ENCODE results near the gene ANKMY1.

Gene ANKMY1

GRCh38 chr2:240579771-240580614 lies 22.2 kb upstream of the ANKMY1 start:
- H2AFZ ChIP-seq (ENCODE audit: low read depth): no peak overlapping the region
- peak overlapping the region; percentile 64 for H3K4me2 ChIP-seq
- H3K27me3 ChIP-seq (ENCODE audit: insufficient read depth, low read depth): no peaks in the 10 kb centered on the region
- no peaks in the 10 kb centered on the region for H3K36me3 ChIP-seq (ENCODE audit: insufficient read depth)
- peaks cover 88% of the 10 kb centered on the region for H3K4me1 ChIP-seq (ENCODE audit: low read depth, poor library complexity, severe bottlenecking)
- TF ChIP-seq CTCF (conservative IDR thresholded peaks at IDR 0.05; ENCODE audit: low read depth, low read length): peak; percentile 76
- no peaks in the 10 kb centered on the region for H4K20me1 ChIP-seq (ENCODE audit: insufficient read depth)
- H3K9ac ChIP-seq: peak overlapping the region; percentile 65; the same call in 1 of the 2 replicates
- peak overlapping the region; percentile 97 for H3K27ac ChIP-seq
- no peak overlapping the region for H3K4me3 ChIP-seq (IDR thresholded peaks at IDR 0.05; ENCODE audit: insufficient read depth, low read depth, low read length)
- peaks cover 27% of the 10 kb centered on the region; the same call in 1 of the 2 replicates for H3K79me2 ChIP-seq (ENCODE audit: insufficient read depth, low read depth)

- Histone ChIP-seq H3K4me2 (peak overlapping the region; percentile 64), H3K79me2 (ENCODE audit: insufficient read depth, low read depth) (peaks cover 27% of the 10 kb centered on the region; the same call in 1 of the 2 replicates), H3K4me3 (IDR thresholded peaks at IDR 0.05; ENCODE audit: insufficient read depth, low read depth, low read length) (no peak overlapping the region), H4K20me1 (ENCODE audit: insufficient read depth) (no peaks in the 10 kb centered on the region), H3K27me3 (ENCODE audit: insufficient read depth, low read depth) (no peaks in the 10 kb centered on the region), H3K36me3 (ENCODE audit: insufficient read depth) (no peaks in the 10 kb centered on the region), H3K9ac (peak overlapping the region; percentile 65), H2AFZ (ENCODE audit: low read depth) (no peak overlapping the region), H3K27ac (peak overlapping the region; percentile 97), H3K4me1 (ENCODE audit: low read depth, poor library complexity, severe bottlenecking) (peaks cover 82% of the 10 kb centered on the region)
- TF ChIP-seq CTCF (conservative IDR thresholded peaks at IDR 0.05; ENCODE audit: low read depth, low read length): no peak
Observed at GRCh38 chr2:240579071-240579762, 21.4 kb upstream of the ANKMY1 start.

GRCh38 chr2:240578488-240578887 lies 20.7 kb upstream of the ANKMY1 start:
- Histone ChIP-seq H3K4me2 (peak overlapping the region; percentile 64), H3K9ac (peak overlapping the region; percentile 65; the same call in 1 of the 2 replicates), H3K36me3 (ENCODE audit: insufficient read depth) (no peaks in the 10 kb centered on the region), H3K27me3 (ENCODE audit: insufficient read depth, low read depth) (no peaks in the 10 kb centered on the region), H3K27ac (peak overlapping the region; percentile 97), H3K79me2 (ENCODE audit: insufficient read depth, low read depth) (peaks cover 24% of the 10 kb centered on the region; the same call in 1 of the 2 replicates), H3K4me3 (IDR thresholded peaks at IDR 0.05; ENCODE audit: insufficient read depth, low read depth, low read length) (no peak overlapping the region), H4K20me1 (ENCODE audit: insufficient read depth) (no peaks in the 10 kb centered on the region), H2AFZ (ENCODE audit: low read depth) (no peak overlapping the region), H3K4me1 (ENCODE audit: low read depth, poor library complexity, severe bottlenecking) (peaks cover 75% of the 10 kb centered on the region)
- no peak for TF ChIP-seq CTCF (conservative IDR thresholded peaks at IDR 0.05; ENCODE audit: low read depth, low read length)

- Histone ChIP-seq H3K36me3 (ENCODE audit: insufficient read depth) (no peaks in the 10 kb centered on the region), H3K27ac (peak overlapping the region; percentile 97), H3K27me3 (ENCODE audit: insufficient read depth, low read depth) (no peaks in the 10 kb centered on the region), H3K4me1 (ENCODE audit: low read depth, poor library complexity, severe bottlenecking) (peaks cover 71% of the 10 kb centered on the region), H3K79me2 (ENCODE audit: insufficient read depth, low read depth) (peaks cover 20% of the 10 kb centered on the region; the same call in 1 of the 2 replicates), H3K4me3 (IDR thresholded peaks at IDR 0.05; ENCODE audit: insufficient read depth, low read depth, low read length) (no peak overlapping the region), H3K9ac (no peak overlapping the region; the same call in 1 of the 2 replicates), H4K20me1 (ENCODE audit: insufficient read depth) (no peaks in the 10 kb centered on the region), H2AFZ (ENCODE audit: low read depth) (no peak overlapping the region), H3K4me2 (peak overlapping the region; percentile 64)
- no peak for TF ChIP-seq CTCF (conservative IDR thresholded peaks at IDR 0.05; ENCODE audit: low read depth, low read length)
Observed at GRCh38 chr2:240578110-240578450, 20.3 kb upstream of the ANKMY1 start.
